Measurements from ENCODE around the gene KLHL28. TPM values are rescaled to one million over a fixed set of nuclear protein-coding genes. Genes with fewer than 3 reads are reported as not detected.

The KLHL28 gene
- total RNA-seq, 3 donors from 2014 or later, result 9.9 to 17.7 (median 10.5) TPM

DNA sequence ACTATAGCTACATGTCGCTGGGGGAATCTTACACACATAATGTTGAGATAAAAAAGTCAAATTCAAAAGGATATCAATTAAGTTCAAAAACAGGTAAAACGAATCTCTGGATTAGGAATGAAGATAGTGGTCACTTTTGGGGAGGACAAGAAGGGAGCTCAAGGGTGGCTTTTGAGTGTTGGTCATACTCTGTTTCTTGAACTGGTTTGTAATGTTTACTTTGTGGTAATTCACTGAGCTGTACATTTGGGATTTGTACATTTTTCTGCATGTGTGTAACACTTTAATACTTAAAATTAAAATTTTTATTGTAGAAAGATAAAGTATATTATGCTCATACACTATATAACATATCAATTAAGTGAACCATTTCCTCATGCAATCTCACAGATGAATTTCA is 26.6 kb downstream of the KLHL28 start:
- no peaks in the 10 kb centered on the region for H3K4me1 ChIP-seq
- TF ChIP-seq POLR2A (IDR thresholded peaks at IDR 0.05) (no peak), POLR2AphosphoS5 (IDR thresholded peaks at IDR 0.05) (no peak)
- TF ChIP-seq, protein P1, sequence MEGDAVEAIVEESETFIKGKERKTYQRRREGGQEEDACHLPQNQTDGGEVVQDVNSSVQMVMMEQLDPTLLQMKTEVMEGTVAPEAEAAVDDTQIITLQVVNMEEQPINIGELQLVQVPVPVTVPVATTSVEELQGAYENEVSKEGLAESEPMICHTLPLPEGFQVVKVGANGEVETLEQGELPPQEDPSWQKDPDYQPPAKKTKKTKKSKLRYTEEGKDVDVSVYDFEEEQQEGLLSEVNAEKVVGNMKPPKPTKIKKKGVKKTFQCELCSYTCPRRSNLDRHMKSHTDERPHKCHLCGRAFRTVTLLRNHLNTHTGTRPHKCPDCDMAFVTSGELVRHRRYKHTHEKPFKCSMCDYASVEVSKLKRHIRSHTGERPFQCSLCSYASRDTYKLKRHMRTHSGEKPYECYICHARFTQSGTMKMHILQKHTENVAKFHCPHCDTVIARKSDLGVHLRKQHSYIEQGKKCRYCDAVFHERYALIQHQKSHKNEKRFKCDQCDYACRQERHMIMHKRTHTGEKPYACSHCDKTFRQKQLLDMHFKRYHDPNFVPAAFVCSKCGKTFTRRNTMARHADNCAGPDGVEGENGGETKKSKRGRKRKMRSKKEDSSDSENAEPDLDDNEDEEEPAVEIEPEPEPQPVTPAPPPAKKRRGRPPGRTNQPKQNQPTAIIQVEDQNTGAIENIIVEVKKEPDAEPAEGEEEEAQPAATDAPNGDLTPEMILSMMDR (IDR thresholded peaks at IDR 0.05), result no peak
- no peaks in the 10 kb centered on the region for H3K9me3 ChIP-seq
- intact Hi-C loops (cut with DNase I; ENCODE audit: low total_unique reads), result no loop called here
- H3K4me3 ChIP-seq, result no peak overlapping the region
- H3K36me3 ChIP-seq, result peaks cover 9% of the 10 kb centered on the region
- no peak for DNase-seq (ENCODE audit: low spot score in 2 of 2)
- no peak overlapping the region for H3K27ac ChIP-seq
- no peaks in the 10 kb centered on the region for H3K27me3 ChIP-seq

DNA sequence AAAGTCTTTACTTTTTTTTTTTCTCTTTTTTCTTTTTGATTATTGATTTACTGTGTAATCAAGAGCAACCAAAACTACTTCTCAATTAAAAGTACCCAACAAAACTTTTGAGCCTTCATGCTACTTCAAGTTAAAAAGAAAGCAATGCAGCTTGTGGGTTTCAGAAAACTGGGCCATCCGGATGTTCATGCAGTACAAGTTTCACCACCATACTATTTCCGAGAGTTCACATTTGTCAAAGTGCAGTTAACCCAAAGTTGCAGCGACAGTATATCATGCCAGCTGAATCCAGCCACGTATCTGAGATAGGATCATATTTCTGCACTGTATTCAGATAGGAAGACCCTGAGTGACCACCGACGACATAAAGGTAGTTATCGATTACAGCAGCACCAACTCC is 33.0 kb downstream of the KLHL28 start:
- H3K27me3 ChIP-seq, result no peaks in the 10 kb centered on the region
- DNase-seq (ENCODE audit: low spot score in 2 of 2), result no peak
- intact Hi-C loops (cut with DNase I; ENCODE audit: low total_unique reads), result no loop called here
- H3K36me3 ChIP-seq, result peaks cover 4% of the 10 kb centered on the region
- no peaks in the 10 kb centered on the region for H3K4me1 ChIP-seq
- no peak overlapping the region for H3K4me3 ChIP-seq
- no peaks in the 10 kb centered on the region for H3K9me3 ChIP-seq
- no peak overlapping the region for H3K27ac ChIP-seq
- TF ChIP-seq, protein P1 (IDR thresholded peaks at IDR 0.05), result no peak
- TF ChIP-seq POLR2A (IDR thresholded peaks at IDR 0.05), result no peak
- TF ChIP-seq POLR2AphosphoS5 (IDR thresholded peaks at IDR 0.05), result no peak

DNA sequence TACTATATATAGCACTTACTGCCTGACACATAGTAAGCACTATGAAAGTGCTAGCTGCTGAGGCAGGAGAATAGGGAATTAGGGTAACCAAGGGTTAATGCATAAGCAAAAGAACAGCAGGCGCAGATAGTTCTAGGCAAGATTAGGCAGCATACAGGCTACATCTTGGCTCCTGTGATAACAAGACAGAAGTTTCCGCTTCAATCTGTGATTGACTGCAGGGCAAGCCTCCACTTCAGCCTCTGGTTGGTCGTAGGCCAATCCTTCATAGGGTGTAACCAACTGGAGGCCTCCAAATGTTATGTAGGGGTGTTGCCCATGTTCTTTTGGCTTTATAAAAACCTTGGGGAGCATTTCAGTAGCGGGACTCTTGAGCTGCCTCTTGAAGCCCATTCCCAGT is 46.9 kb downstream of the KLHL28 start:
- H3K36me3 ChIP-seq, result no peaks in the 10 kb centered on the region
- H3K27me3 ChIP-seq, result peaks cover 3 to 15% of the 10 kb centered on the region in 2 donors
- TF ChIP-seq POLR2A (IDR thresholded peaks at IDR 0.05) (no peak), POLR2AphosphoS5 (IDR thresholded peaks at IDR 0.05) (no peak)
- TF ChIP-seq, protein P1 (IDR thresholded peaks at IDR 0.05), result no peak
- H3K9me3 ChIP-seq, result no peaks in the 10 kb centered on the region
- no peaks in the 10 kb centered on the region for H3K4me1 ChIP-seq
- no peak for DNase-seq (ENCODE audit: low spot score in 2 of 2)
- no peak overlapping the region for H3K4me3 ChIP-seq
- intact Hi-C loops (cut with DNase I; ENCODE audit: low total_unique reads), result no loop called here
- no peak overlapping the region for H3K27ac ChIP-seq

DNA sequence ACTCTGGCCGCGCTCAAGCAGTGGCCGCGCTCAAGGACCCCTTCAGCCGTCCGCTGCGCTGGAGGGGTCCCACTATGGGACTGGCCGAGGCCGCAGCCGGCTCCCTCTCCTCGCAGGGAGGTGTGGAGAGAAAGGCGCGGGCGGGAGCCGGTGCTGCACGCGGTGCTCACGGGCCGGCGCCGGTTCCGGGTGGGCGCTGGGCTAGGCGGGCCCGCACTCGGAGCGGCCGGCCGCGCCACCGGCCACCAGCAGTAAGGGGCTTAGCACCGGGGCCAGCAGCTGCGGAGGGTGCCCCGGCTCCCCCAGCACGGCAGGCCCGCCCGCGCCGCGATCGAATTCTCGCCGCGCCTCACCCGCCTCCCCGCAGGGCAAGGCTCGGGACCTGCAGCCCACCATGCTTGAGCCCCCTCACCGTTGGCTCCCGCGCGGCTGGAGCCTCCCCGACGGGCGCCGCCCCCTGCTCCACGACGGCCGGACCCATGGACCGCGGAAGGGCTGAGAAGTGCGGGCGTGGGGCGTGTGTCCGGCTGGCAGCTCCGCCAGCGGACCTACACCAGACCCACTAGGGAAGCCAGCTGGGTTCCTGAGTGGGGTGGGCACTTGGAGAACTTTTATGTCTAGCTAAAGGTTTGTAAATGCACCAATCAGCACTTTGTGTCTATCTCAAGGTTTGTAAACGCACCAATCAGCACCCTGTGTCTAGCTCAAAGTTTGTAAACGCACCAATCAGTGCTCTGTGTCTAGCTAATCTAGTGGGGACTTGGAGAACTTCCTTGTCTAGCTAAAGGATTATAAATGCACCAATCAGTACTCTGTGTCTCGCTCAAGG is 49.5 kb downstream of the KLHL28 start:
- intact Hi-C loops (cut with DNase I; ENCODE audit: low total_unique reads), result loop anchor here (2.0 kb wide), 1 partner anchor 31 kb away; no protein-coding TSS in a partner anchor
- H3K4me3 ChIP-seq, result peak overlapping the region; percentile 41 to 85 (median 54)
- no peaks in the 10 kb centered on the region for H3K9me3 ChIP-seq
- no peaks in the 10 kb centered on the region for H3K4me1 ChIP-seq
- peaks cover 3 to 18% of the 10 kb centered on the region in 2 donors for H3K27me3 ChIP-seq
- H3K27ac ChIP-seq, result no peak overlapping the region
- no peaks in the 10 kb centered on the region for H3K36me3 ChIP-seq
- TF ChIP-seq POLR2A (IDR thresholded peaks at IDR 0.05) (no peak), POLR2AphosphoS5 (IDR thresholded peaks at IDR 0.05) (no peak)
- TF ChIP-seq, protein P1 (IDR thresholded peaks at IDR 0.05), result no peak
- no peak for DNase-seq (ENCODE audit: low spot score in 2 of 2)

DNA sequence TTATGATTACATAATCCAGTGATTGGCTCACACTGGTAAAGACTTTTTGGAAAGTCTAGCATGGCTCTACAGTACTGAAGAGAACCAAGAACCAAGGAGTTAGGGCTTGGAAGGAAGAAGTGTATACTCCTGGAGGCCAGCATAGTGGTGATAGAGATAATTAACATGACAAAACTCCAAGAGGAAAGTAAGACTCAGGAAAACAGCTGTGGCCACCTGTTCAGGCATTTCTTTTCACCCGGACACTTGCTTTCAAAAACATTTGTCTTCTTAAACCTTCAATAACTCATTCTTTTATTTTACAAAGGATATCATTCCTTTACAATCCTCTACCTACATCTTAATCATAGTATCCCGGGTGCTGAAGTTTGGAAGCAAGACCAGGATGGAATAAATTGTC is 50.9 kb downstream of the KLHL28 start:
- Histone ChIP-seq H3K27me3 (peaks cover 3 to 18% of the 10 kb centered on the region in 2 donors), H3K4me3 (no peak overlapping the region), H3K4me1 (no peaks in the 10 kb centered on the region), H3K9me3 (no peaks in the 10 kb centered on the region), H3K36me3 (no peaks in the 10 kb centered on the region), H3K27ac (no peak overlapping the region)
- no peak for DNase-seq (ENCODE audit: low spot score in 2 of 2)
- TF ChIP-seq, protein P1 (IDR thresholded peaks at IDR 0.05), result no peak
- TF ChIP-seq POLR2A (IDR thresholded peaks at IDR 0.05) (no peak), POLR2AphosphoS5 (IDR thresholded peaks at IDR 0.05) (no peak)
- intact Hi-C loops (cut with DNase I; ENCODE audit: low total_unique reads), result no loop called here
